GM19025 (cell line): ENCODE data around the gene VN1R2.
"Not testable (repeated sequence)": the region's sequence is repeated elsewhere in the genome, so short reads cannot be mapped to it uniquely, and the experiment has no call there.

Experiments
- ATAC-seq: cut with Tn5 transposase; IDR thresholded peaks from one replicate; pipeline ENCODE4 v1.9.1; 2021; ENCODE audit warnings: mild to moderate bottlenecking, low read depth, moderate library complexity; ENCODE audit not compliant: unreplicated experiment

VN1R2 gene

DNA sequence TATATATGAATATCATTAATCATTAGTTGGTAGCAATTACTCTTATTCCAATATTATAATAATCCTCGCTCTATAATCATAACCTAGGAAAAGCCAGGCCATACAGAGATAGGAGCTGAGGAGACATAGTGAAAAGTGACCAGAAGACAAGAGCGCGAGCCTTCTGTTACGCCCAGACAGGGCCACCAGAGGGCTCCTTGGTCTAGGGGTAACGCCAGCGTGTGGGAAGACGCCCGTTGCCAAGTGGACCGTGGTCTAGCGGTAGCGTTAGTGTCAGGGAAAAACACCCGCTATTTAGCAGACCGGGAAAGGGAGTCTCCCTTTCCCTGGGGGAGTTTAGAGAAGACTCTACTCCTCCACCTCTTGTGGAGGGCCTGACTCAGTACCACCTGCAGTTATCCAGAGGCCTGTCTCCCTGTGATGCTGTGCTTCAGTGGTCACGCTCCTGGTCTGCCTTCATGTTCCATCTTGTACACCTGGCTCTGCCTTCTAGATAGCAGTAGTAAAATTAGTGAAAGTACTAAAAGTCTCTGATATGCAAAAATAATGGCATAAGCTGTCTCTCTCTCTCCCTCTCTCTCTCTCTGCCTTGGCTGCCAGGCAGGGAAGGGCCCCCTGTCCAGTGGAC is at the start of gene VN1R2:
Gene VN1R2 (plus strand): TSS at position 578 of the 628 bp plus-strand sequence. CDS start 84 bp downstream, outside the sequence.
- not testable (repeated sequence) for ATAC-seq

DNA sequence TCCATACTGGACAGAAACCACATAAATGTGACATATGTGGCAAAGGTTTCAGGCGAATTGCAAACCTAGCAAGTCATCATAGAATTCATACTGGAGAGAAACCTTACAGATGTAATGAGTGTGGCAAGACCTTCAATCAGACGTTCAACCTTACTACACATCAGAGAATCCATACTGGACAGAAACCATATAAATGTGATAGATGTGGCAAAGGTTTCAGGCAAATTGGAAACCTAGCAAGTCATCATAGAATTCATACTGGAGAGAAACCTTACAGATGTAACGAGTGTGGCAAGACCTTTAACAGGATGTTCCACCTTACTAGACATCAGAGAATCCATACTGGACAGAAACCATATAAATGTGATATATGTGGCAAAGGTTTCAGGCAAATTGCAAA is 46.5 kb upstream of the VN1R2 start:
- ATAC-seq = not testable (repeated sequence)

- ATAC-seq = no peak
These were observed 45.3 kb upstream of the VN1R2 start for GRCh38 chr19:53212703-53213320.

DNA sequence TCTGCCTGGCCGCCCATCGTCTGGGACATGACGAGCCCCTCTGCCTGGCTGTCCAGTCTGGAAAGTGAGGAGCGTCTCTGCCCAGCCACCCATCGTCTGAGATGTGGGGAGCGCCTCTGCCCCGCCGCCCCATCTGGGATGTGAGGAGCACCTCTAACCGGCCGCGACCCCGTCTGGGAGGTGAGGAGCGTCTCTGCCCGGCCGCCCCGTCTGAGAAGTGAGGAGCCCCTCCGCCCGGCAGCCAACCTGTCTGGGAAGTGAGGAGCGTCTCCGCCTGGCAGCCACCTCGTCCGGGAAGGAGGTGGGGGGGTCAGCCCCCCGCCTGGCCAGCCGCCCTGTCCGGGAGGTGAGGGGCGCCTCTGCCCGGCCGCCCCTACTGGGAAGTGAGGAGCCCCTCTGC is 35.4 kb upstream of the VN1R2 start:
- not testable (repeated sequence) for ATAC-seq

DNA sequence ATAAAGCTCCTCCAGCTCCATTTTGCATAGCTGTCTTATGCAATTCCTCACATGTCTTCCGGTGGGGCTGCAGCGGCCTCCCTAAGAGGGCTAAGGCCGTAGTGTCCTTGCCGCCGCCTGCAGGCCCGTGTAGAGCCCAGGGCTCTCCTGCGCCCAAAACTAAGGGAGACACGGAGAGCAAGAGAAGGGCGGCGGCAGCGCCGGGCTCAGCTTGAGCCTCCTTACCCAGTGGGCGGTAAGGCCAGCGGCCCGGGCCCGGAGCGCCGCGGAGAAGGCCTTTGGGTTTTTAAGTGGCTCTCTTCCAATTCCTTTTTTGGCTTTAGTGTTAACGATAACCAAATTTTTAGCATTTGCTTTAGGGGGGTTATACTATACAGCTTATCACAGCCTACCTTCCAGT is 33.5 kb upstream of the VN1R2 start:
- no peak for ATAC-seq

- no peak for ATAC-seq
These were observed 20.8 kb upstream of the VN1R2 start for GRCh38 chr19:53237114-53237777.

- ATAC-seq = no peak
These were observed 11.6 kb upstream of the VN1R2 start for GRCh38 chr19:53246498-53246897.

DNA sequence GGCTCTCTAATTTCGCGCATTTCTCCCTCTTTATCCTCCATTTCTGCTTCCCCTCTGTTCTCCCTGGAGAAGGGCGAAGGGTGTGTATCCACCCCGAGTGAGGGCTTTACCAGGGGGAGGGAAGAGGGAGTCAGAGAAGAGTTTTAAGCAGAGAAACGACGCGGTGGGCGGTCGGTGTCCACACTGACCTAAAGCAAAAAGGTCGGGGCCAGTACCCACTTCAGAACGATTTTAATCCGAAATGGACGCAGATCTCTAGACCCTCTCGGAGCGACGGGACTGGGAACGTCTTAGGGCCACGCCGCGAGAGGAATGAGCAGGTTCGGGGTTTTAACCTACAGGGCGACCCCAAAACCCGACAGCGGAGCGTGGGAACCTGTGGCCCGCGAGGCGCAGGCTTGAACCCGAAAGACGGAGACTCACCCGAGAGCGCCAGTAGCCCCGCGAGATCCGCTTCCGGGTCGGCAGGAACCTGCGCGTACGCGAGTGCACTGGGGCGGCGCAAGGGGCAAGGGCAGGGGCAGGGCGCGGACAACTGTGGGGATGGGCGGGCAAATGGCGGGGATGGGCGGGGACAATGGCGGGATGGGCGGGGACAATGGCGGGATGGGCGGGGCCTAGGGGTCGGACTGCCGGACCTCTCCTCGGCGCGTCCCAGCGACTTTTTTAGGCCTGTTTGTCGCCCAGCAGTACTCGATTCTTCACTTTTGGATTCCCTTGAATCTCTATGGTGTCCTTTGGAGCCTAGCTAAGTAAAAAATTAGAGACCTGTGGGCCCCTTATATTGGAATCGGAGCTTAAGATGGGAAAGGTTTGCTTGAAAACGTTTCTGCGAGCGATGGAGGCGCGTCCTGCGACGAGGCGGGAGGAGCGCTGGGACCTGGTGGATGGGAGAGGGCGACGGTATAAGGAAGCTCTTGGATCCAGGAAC is 3.4 kb upstream of the VN1R2 start, which contains the start of gene ZNF677:
Gene ZNF677 (minus strand): TSS at position 463 of the 931 bp plus-strand sequence. CDS start 3,323 bp downstream, outside the sequence.
- no peak for ATAC-seq

- not testable (repeated sequence) for ATAC-seq
These were observed 9.5 kb downstream of the VN1R2 start, which contains the start of gene VN1R4 for GRCh38 chr19:53267623-53268022. VN1R4 (minus strand) TSS chr19:53267723; CDS start chr19:53267665, 58 bp downstream.

DNA sequence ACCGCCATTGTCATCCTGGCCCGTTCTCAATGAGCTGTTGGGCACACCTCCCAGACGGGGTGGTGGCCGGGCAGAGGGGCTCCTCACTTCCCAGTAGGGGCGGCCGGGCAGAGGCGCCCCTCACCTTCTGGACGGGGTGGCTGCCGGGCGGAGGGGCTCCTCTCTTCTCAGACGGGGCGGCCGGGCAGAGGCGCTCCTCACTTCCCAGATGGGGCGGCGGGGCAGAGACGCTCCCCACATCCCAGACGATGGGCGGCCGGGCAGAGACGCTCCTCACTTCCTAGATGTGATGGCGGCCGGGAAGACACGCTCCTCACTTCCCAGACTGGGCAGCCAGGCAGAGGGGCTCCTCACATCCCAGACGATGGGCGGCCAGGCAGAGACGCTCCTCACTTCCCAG is 11.8 kb downstream of the VN1R2 start:
- not testable (repeated sequence) for ATAC-seq

- ATAC-seq = no peak
These were observed 14.0 kb downstream of the VN1R2 start for GRCh38 chr19:53272044-53272443.

DNA sequence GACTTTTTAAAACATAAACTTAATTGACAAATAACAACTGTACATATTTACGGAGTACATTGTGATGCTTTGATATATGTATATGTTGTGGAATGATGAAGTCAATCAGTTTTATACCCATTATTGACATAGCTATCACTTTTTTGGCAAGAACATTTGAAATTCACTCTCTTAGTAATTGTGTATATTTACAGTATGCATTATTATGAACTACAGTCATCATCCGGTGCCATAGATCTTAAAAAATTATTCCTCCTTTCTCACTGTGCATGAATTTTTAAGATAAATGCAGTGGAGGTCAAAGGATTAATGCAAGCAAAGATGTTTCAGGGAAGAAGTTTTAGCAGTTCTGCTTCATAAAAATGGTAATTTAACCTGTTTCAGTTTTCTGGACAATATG is 17.4 kb downstream of the VN1R2 start:
- ATAC-seq = no peak

GRCh38 chr19:53281947-53282346 is 23.9 kb downstream of the VN1R2 start:
- not testable (repeated sequence) for ATAC-seq

DNA sequence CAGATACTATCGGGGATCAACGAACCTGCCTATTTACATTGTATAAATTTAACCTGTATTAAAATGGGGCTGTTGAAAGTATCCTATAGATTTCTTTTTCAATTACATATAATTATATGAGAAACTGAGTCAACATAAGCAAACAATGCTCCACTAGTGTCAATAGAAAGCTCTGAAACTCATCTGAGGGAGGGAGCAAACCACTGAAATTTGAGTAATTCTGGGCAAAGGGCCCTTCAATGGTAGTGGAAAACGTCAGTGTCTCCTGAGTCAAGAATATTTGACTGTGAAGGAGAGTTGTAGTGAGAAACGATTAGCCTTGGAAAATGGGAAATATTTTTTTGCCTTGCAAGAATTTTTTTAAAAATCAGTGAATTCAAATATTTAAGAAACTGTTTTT is 27.0 kb downstream of the VN1R2 start:
- no peak for ATAC-seq

DNA sequence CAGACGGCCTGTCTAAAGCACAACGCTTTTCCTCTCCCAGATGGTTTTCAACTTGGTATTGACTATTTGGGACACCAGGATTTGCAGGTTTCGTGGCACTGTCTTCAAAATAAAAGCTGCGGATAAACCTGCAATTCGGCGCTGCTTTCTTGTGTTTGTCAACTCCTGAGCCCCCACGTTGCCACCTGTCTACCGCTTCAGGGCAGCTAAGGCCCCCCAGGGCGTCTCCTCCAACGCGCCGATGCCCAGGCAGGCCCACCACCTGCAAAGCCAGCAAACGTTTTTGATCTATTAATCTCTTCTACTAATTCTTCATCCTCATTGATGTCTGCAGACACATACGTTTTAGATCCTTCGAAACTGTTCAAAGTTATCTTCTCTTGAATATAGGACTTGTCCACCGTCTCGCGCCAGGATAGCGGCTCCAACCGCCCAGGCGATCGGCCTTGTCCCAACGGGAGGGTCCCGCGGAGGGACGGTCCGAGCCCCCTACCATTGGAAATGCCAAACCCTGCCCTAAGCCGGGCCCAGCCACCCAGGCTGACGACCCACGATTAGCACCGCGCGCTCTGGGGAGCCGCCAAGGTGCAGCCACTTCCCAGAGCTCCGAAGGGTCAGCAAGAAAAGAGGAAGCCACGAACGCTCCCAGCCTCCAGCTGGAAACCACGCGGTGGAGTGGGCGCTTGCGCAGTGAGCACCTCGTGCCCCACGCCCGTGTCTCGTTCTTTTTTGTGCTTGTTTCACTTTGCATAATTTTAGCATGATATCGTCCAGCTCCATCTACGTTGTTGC is 32.9 kb downstream of the VN1R2 start:
- ATAC-seq = no peak

- ATAC-seq = no peak
These were observed 36.8 kb downstream of the VN1R2 start for GRCh38 chr19:53294786-53295441.

- ATAC-seq = not testable (repeated sequence)
These were observed 43.2 kb downstream of the VN1R2 start for GRCh38 chr19:53301341-53301740.

GRCh38 chr19:53308339-53308811 is 50.3 kb downstream of the VN1R2 start:
- no peak for ATAC-seq
